ENCODE measurements around the gene PLCD3. TPM values are rescaled to one million over a fixed set of nuclear protein-coding genes. Genes with fewer than 3 reads are reported as not detected.

Gene PLCD3
- total and polyA plus RNA-seq, 9 of the 15 experiments (the other 6 are each of a cell fraction or from before 2014, with no cell fraction given): 0.20 to 22.6 (median 7.5) TPM

DNA sequence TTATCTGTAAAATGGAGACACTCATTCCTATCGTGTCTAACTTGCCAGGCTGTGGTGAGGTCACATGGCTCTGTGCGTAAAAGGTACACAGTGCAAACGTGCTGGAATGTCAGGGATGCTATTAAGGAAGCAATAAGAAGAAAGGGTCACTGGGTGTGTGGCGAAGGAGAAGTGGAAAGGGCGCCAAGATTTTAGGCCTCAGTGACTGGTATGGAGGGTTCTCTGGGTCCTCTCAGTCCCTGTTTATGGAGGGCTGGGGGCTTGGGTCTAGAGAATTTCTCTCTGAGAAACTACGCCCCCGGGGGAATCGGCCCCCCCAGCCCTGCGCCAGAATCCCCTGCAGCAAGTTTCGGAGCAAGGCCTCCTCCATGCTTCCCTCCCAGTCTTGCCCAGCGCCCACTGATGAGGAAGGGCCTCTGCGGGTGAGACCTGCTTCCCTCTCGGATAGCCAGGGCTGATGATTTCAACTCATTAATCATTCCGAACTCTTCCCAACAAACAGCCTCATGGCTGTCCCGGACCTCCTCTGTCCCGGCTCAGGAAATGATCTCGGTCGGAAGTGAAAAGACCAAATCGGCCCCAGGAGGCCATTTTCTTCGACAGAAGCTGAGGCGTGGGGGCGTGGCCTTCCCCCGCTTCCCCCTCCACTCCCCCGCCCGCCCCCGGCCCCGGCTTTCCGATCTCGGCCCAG lies 14.7 kb upstream of the PLCD3 start (continued):
- TF ChIP-seq, protein P1, sequence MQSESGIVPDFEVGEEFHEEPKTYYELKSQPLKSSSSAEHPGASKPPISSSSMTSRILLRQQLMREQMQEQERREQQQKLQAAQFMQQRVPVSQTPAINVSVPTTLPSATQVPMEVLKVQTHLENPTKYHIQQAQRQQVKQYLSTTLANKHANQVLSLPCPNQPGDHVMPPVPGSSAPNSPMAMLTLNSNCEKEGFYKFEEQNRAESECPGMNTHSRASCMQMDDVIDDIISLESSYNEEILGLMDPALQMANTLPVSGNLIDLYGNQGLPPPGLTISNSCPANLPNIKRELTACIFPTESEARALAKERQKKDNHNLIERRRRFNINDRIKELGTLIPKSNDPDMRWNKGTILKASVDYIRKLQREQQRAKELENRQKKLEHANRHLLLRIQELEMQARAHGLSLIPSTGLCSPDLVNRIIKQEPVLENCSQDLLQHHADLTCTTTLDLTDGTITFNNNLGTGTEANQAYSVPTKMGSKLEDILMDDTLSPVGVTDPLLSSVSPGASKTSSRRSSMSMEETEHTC (IDR thresholded peaks at IDR 0.05): peak; percentile 63; the same call in 1 of the 2 replicates
- TF ChIP-seq RNF2 (IDR thresholded peaks at IDR 0.05) (0 out of 2 replicates have a peak, but pooled peaks have one; percentile 38), MCM2 (IDR thresholded peaks at IDR 0.05; ENCODE audit: low read depth) (no peak), ZKSCAN3 (CRISPR knock-in tag; IDR thresholded peaks at IDR 0.05) (no peak), CBX1 (IDR thresholded peaks at IDR 0.05; ENCODE audit: low read depth) (no peak), POLR2H (tag; IDR thresholded peaks at IDR 0.05; ENCODE audit: low read depth) (no peak), SIN3A (IDR thresholded peaks at IDR 0.05; ENCODE audit: borderline replicate concordance in 2 of 2, control insufficient read depth in 1 of 2, low read depth in 2 of 2, low read length in 2 of 2) (0 out of 4 replicates have a peak, but pooled peaks of 1 of the 2 experiments have one; percentile 38), NFYB (IDR thresholded peaks at IDR 0.05; ENCODE audit: extremely low read depth, insufficient read length) (no peak), TOE1 (IDR thresholded peaks at IDR 0.05; ENCODE audit: borderline replicate concordance) (peak; percentile 11; the same call in 1 of the 2 replicates), TOE1 (CRISPR knock-in tag; IDR thresholded peaks at IDR 0.05; ENCODE audit: borderline replicate concordance, low read depth) (no peak), ZNF184 (CRISPR knock-in tag; IDR thresholded peaks at IDR 0.05) (no peak), EGR1 (conservative IDR thresholded peaks at IDR 0.05) (no peak), SMARCE1 (IDR thresholded peaks at IDR 0.05) (peak; percentile 65; the same call in 1 of the 2 replicates)
- TF ChIP-seq, protein P2, sequence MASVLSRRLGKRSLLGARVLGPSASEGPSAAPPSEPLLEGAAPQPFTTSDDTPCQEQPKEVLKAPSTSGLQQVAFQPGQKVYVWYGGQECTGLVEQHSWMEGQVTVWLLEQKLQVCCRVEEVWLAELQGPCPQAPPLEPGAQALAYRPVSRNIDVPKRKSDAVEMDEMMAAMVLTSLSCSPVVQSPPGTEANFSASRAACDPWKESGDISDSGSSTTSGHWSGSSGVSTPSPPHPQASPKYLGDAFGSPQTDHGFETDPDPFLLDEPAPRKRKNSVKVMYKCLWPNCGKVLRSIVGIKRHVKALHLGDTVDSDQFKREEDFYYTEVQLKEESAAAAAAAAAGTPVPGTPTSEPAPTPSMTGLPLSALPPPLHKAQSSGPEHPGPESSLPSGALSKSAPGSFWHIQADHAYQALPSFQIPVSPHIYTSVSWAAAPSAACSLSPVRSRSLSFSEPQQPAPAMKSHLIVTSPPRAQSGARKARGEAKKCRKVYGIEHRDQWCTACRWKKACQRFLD (CRISPR knock-in tag; IDR thresholded peaks at IDR 0.05): peak; percentile 96
- TF ChIP-seq, protein P3, sequence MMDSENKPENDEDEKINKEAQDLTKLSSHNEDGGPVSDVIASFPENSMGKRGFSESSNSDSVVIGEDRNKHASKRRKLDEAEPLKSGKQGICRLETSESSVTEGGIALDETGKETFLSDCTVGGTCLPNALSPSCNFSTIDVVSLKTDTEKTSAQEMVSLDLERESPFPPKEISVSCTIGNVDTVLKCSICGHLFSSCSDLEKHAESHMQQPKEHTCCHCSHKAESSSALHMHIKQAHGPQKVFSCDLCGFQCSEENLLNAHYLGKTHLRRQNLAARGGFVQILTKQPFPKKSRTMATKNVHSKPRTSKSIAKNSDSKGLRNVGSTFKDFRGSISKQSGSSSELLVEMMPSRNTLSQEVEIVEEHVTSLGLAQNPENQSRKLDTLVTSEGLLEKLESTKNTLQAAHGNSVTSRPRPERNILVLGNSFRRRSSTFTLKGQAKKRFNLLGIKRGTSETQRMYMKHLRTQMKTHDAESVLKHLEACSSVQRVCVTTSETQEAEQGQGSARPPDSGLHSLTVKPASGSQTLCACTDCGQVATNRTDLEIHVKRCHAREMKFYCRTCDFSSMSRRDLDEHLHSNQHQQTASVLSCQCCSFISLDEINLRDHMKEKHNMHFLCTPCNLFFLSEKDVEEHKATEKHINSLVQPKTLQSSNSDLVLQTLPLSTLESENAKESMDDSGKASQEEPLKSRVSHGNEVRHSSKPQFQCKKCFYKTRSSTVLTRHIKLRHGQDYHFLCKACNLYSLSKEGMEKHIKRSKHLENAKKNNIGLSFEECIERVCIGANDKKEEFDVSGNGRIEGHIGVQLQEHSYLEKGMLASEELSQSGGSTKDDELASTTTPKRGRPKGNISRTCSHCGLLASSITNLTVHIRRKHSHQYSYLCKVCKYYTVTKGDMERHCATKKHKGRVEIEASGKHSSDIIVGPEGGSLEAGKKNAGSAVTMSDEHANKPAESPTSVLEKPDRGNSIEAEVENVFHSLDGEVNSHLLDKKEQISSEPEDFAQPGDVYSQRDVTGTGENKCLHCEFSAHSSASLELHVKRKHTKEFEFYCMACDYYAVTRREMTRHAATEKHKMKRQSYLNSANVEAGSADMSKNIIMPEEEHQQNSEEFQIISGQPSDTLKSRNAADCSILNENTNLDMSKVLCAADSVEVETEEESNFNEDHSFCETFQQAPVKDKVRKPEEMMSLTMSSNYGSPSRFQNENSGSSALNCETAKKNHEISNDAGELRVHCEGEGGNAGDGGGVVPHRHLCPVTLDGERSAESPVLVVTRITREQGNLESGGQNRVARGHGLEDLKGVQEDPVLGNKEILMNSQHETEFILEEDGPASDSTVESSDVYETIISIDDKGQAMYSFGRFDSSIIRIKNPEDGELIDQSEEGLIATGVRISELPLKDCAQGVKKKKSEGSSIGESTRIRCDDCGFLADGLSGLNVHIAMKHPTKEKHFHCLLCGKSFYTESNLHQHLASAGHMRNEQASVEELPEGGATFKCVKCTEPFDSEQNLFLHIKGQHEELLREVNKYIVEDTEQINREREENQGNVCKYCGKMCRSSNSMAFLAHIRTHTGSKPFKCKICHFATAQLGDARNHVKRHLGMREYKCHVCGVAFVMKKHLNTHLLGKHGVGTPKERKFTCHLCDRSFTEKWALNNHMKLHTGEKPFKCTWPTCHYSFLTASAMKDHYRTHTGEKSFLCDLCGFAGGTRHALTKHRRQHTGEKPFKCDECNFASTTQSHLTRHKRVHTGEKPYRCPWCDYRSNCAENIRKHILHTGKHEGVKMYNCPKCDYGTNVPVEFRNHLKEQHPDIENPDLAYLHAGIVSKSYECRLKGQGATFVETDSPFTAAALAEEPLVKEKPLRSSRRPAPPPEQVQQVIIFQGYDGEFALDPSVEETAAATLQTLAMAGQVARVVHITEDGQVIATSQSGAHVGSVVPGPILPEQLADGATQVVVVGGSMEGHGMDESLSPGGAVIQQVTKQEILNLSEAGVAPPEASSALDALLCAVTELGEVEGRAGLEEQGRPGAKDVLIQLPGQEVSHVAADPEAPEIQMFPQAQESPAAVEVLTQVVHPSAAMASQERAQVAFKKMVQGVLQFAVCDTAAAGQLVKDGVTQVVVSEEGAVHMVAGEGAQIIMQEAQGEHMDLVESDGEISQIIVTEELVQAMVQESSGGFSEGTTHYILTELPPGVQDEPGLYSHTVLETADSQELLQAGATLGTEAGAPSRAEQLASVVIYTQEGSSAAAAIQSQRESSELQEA (IDR thresholded peaks at IDR 0.05; ENCODE audit: low read depth): no peak
- TF ChIP-seq, protein P4, sequence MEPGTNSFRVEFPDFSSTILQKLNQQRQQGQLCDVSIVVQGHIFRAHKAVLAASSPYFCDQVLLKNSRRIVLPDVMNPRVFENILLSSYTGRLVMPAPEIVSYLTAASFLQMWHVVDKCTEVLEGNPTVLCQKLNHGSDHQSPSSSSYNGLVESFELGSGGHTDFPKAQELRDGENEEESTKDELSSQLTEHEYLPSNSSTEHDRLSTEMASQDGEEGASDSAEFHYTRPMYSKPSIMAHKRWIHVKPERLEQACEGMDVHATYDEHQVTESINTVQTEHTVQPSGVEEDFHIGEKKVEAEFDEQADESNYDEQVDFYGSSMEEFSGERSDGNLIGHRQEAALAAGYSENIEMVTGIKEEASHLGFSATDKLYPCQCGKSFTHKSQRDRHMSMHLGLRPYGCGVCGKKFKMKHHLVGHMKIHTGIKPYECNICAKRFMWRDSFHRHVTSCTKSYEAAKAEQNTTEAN (CRISPR knock-in tag; IDR thresholded peaks at IDR 0.05): no peak

Data from K562 (cell line).